OCI-LY1 (cell line): ENCODE data around the gene SPAST.
A peak's percentile ranks its signal among the peaks of the same experiment; 100 is the strongest.
"Not testable (repeated sequence)": the region's sequence is repeated elsewhere in the genome, so short reads cannot be mapped to it uniquely, and the experiment has no call there.

Source experiments
- H2AFZ ChIP-seq: fragments of 200-600 bp; sonication (generic), shearing (Covaris generic); 2 replicates; pipeline ENCODE4 v1.6.0; 2014; ENCODE audit warnings: antibody characterized with exemption, mild to moderate bottlenecking, low read length
- H3F3A ChIP-seq: fragments of 200-600 bp; sonication (generic), shearing (Covaris generic); 2 replicates; pipeline ENCODE4 v1.6.0; 2014; ENCODE audit warnings: mild to moderate bottlenecking, antibody characterized with exemption, low read length, moderate library complexity; ENCODE audit not compliant: insufficient read depth
- H3K27ac ChIP-seq: fragments of 200-600 bp; sonication (generic); 2 replicates; pipeline ENCODE4 v1.5.1; 2014; ENCODE audit warnings: low read length, mixed run types, mild to moderate bottlenecking, low read depth; ENCODE audit not compliant: poor library complexity, severe bottlenecking
- H3K27me3 ChIP-seq: fragments of 200-600 bp; sonication (generic); 2 replicates; pipeline ENCODE4 v1.6.0; 2014; ENCODE audit warnings: antibody characterized with exemption, mild to moderate bottlenecking, low read length, moderate library complexity; ENCODE audit not compliant: insufficient read depth
- H3K36me3 ChIP-seq: fragments of 200-600 bp; sonication (generic); 2 replicates; pipeline ENCODE4 v1.6.1; 2014; ENCODE audit warnings: mild to moderate bottlenecking, antibody characterized with exemption, low read length, moderate library complexity, mixed read lengths; ENCODE audit not compliant: insufficient read depth
- H3K4me1 ChIP-seq: fragments of 200-600 bp; sonication (generic); 2 replicates; pipeline ENCODE4 v1.5.1; 2014; ENCODE audit warnings: mild to moderate bottlenecking, low read length, moderate library complexity; ENCODE audit not compliant: insufficient read depth, severe bottlenecking
- H3K4me2 ChIP-seq: fragments of 200-600 bp; sonication (generic), shearing (Covaris generic); 2 replicates; pipeline ENCODE4 v1.6.1; 2014; ENCODE audit warnings: low read length
- H3K4me3 ChIP-seq: fragments of 200-600 bp; sonication (generic); 2 replicates; pipeline ENCODE4 v1.5.1; 2014; ENCODE audit warnings: low read length, low read depth, mild to moderate bottlenecking, mixed read lengths; ENCODE audit not compliant: poor library complexity, severe bottlenecking
- H3K79me2 ChIP-seq: fragments of 200-600 bp; shearing (Covaris generic); 2 replicates; pipeline ENCODE4 v1.6.1; 2016; ENCODE audit warnings: mixed run types, low read length, mixed read lengths; ENCODE audit not compliant: insufficient read depth
- H3K9ac ChIP-seq: fragments of 200-600 bp; sonication (generic), shearing (Covaris generic); 2 replicates; pipeline ENCODE4 v1.6.1; 2014; ENCODE audit warnings: mild to moderate bottlenecking, low read length, mixed read lengths
- H3K9me2 ChIP-seq: fragments of 200-600 bp; sonication (generic), shearing (Covaris generic); 2 replicates; pipeline ENCODE4 v1.6.1; 2014; ENCODE audit warnings: low read depth, mild to moderate bottlenecking, low read length, mixed read lengths
- H3K9me3 ChIP-seq: fragments of 200-600 bp; shearing (Covaris generic); 2 replicates; pipeline ENCODE4 v1.6.1; 2014; ENCODE audit warnings: low read length, mixed read lengths
- H4K20me1 ChIP-seq: fragments of 200-600 bp; sonication (generic), shearing (Covaris generic); 2 replicates; pipeline ENCODE4 v1.6.0; 2016; ENCODE audit warnings: mild to moderate bottlenecking, low read length; ENCODE audit not compliant: insufficient read depth
- EZH2 ChIP-seq: fragments of 200-600 bp; sonication (generic), shearing (Covaris generic); IDR thresholded peaks from 2 replicates; pipeline ENCODE4 v1.8.0; 2017; ENCODE audit warnings: borderline replicate concordance, mixed run types, mild to moderate bottlenecking, antibody characterized with exemption, low read length, moderate library complexity, mixed read lengths
- TF ChIP-seq, protein P1 (sequence below): fragments of 200-600 bp; sonication (generic), shearing (Covaris generic); IDR thresholded peaks from 2 replicates; pipeline ENCODE4 v1.5.1; 2017; ENCODE audit warnings: mild to moderate bottlenecking, antibody characterized with exemption, low read length, moderate library complexity, mixed read lengths

Gene SPAST

DNA sequence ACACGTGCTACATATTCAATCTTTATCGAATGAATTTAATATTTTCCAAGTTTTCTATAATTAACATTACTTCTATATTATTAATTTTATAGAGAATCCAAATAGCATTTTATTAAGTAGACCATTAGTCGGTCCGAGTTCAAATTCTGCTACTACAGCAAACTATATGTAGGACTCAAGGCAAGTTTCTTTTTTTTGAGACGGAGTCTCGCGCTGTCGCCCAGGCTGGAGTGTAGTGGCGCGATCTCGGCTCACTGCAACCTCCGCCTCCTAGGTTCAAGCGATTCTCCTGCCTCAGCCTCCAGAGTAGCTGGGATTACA lies 101.6 kb downstream of the SPAST start:
- H3K9ac ChIP-seq = peak overlapping the region; percentile 77

DNA sequence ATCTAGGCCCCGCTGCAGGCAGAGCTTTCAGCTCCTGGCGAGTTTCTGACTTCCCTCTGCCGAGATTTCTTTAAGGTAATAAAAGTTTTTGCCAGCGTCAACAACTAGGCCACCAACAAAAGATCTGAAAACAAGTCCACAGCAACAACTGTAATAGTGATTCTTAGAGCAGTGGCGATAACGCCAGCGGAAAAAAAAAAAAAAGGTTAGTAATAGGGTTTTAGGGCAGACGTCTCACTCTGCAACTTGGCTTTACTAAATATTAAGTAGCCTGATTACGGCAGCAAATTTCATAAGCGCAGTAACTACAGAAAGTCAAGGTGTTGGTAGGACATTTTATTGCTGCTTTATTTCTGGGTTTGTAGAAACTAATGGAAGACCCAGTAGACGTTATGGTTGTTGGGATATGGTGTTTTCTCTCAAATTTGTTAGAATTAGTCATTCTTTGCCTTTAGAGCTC lies 102.8 kb downstream of the SPAST start:
- peaks cover 7% of the 10 kb centered on the region; the same call in 1 of the 2 replicates for H3K36me3 ChIP-seq
- TF ChIP-seq, protein P1, sequence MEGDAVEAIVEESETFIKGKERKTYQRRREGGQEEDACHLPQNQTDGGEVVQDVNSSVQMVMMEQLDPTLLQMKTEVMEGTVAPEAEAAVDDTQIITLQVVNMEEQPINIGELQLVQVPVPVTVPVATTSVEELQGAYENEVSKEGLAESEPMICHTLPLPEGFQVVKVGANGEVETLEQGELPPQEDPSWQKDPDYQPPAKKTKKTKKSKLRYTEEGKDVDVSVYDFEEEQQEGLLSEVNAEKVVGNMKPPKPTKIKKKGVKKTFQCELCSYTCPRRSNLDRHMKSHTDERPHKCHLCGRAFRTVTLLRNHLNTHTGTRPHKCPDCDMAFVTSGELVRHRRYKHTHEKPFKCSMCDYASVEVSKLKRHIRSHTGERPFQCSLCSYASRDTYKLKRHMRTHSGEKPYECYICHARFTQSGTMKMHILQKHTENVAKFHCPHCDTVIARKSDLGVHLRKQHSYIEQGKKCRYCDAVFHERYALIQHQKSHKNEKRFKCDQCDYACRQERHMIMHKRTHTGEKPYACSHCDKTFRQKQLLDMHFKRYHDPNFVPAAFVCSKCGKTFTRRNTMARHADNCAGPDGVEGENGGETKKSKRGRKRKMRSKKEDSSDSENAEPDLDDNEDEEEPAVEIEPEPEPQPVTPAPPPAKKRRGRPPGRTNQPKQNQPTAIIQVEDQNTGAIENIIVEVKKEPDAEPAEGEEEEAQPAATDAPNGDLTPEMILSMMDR = no peak
- TF ChIP-seq EZH2 = no peak
- peak overlapping the region; percentile 81 for H3K4me2 ChIP-seq
- no peak overlapping the region for H2AFZ ChIP-seq
- peaks cover 33% of the 10 kb centered on the region for H3K4me1 ChIP-seq
- peak overlapping the region; percentile 73 for H3K4me3 ChIP-seq
- no peaks in the 10 kb centered on the region for H4K20me1 ChIP-seq
- H3K27ac ChIP-seq = peak overlapping the region; percentile 71
- peak overlapping the region; percentile 77 for H3K9ac ChIP-seq
- H3K79me2 ChIP-seq = peaks cover 18% of the 10 kb centered on the region
- no peaks in the 10 kb centered on the region for H3K9me2 ChIP-seq
- 0 out of 2 replicates have a peak, but pooled peaks cover 3% of the 10 kb centered on the region for H3F3A ChIP-seq
- H3K9me3 ChIP-seq = no peaks in the 10 kb centered on the region
- H3K27me3 ChIP-seq = no peaks in the 10 kb centered on the region

More for the DNA sequence above, 101.6 kb downstream of the SPAST start:
- Histone ChIP-seq H3K4me1 (peaks cover 33% of the 10 kb centered on the region), H3K4me2 (peak overlapping the region; percentile 81), H3K27ac (peak overlapping the region; percentile 71), H3K79me2 (peaks cover 18% of the 10 kb centered on the region), H3K4me3 (peak overlapping the region; percentile 73)
- not testable (repeated sequence) for H3K9me3 ChIP-seq, H3K27me3 ChIP-seq, H4K20me1 ChIP-seq, H2AFZ ChIP-seq, H3K36me3 ChIP-seq, H3K9me2 ChIP-seq, H3F3A ChIP-seq

DNA sequence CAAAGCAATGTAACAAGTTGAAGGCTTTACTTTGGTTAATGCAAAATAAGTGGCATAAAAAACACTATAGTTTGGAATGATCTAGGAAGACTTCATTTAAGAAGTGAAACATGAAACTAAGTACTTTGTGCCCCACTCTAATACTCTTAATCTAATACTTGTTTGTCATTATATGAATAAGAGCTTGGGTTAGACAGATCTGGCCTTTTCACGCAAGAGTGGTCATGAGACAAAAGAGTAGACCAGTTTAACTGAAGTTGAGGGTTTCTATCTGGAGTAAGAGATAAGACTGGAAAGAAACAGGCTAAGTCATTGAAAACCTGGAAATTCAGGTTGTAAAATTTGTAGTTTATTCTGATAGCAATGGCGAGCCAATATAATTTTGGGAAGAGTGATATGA lies 105.2 kb downstream of the SPAST start:
- no peak overlapping the region for H3K9ac ChIP-seq
- H3K4me1 ChIP-seq = peaks cover 33% of the 10 kb centered on the region
- H4K20me1 ChIP-seq = no peaks in the 10 kb centered on the region
- H3K4me3 ChIP-seq = no peak overlapping the region
- H3K27me3 ChIP-seq = no peaks in the 10 kb centered on the region
- H3F3A ChIP-seq = no peaks in the 10 kb centered on the region
- no peak for TF ChIP-seq EZH2
- TF ChIP-seq, protein P1 = no peak
- H3K9me2 ChIP-seq = no peaks in the 10 kb centered on the region
- peak overlapping the region; percentile 12; the same call in 1 of the 2 replicates for H3K4me2 ChIP-seq
- H3K9me3 ChIP-seq = no peaks in the 10 kb centered on the region; the same call in 1 of the 2 replicates
- peaks cover 25% of the 10 kb centered on the region for H3K79me2 ChIP-seq
- no peak overlapping the region for H3K27ac ChIP-seq
- no peak overlapping the region for H2AFZ ChIP-seq
- H3K36me3 ChIP-seq = peaks cover 23% of the 10 kb centered on the region

DNA sequence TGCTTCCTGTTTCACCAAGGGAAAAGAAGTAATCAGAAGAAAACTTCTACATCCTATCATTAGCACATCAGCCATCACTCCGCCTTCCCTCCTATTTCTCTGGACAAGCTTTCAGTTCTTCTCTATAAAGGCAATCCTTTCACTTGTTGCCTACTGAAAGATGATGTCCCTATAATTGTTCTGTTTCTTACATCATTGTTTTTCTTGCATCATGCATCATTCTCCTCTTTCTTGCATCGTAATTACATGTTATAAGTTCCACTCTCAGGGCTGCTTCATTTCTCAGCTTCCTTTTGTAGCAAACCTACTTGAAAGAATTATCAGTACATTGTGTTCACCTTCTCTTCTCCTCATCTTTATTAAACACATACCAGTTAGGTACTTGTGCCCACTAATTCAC lies 109.5 kb downstream of the SPAST start:
- no peak overlapping the region for H2AFZ ChIP-seq
- no peaks in the 10 kb centered on the region for H3K27me3 ChIP-seq
- no peak overlapping the region for H3K27ac ChIP-seq
- no peaks in the 10 kb centered on the region for H3K9me2 ChIP-seq
- peaks cover 10% of the 10 kb centered on the region for H3K4me1 ChIP-seq
- H3K9ac ChIP-seq = no peak overlapping the region
- TF ChIP-seq, protein P1 = no peak
- TF ChIP-seq EZH2 = no peak
- H3K79me2 ChIP-seq = peaks cover 15% of the 10 kb centered on the region
- no peak overlapping the region for H3K4me3 ChIP-seq
- no peaks in the 10 kb centered on the region; the same call in 1 of the 2 replicates for H3K9me3 ChIP-seq
- no peaks in the 10 kb centered on the region for H3F3A ChIP-seq
- H4K20me1 ChIP-seq = no peaks in the 10 kb centered on the region
- no peak overlapping the region for H3K4me2 ChIP-seq
- H3K36me3 ChIP-seq = peaks cover 50% of the 10 kb centered on the region
